Fibroblast of gingiva (primary cell): Measurements from ENCODE around the gene ESX1.
"Not testable (repeated sequence)": the region's sequence is repeated elsewhere in the genome, so short reads cannot be mapped to it uniquely, and the experiment has no call there.

Experiments
- DNase-seq: peaks from one replicate; pipeline ENCODE4 v3.0.0-alpha.2; 2011; ENCODE audit warnings: low read depth

ESX1 gene

DNA sequence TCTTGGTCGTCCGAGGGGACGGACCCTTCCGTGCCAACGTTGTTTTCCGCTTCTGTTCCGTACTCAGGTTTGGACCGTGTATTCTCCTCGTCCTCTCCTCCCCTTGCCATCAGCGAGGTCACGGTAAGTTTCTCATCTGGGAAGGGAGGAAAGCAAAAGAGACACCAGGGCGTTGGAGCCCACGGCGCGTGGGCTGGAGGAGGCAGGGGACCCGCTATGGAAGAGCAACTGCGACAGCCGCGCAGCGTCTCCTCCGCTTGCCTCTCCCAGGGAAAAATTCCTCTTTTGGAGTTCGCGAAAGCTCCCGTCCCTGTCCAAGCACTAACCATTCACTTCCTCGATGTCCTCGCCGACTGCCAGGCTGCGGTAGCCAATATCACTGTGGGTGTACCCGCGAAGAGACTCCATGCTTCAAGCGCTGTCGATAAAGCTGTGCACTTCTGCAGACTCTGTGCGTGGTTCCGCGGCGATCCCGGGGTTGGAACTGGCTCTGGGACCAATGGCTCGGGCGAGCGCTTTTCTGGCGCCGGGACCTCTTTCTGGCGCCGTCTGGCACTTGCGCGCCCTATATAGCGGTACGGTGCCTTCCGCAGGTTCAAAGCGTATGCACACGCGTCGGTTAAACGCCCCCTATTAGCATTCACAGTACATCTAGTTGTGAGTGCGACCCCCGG is at the start of gene ESX1:
Gene ESX1 (minus strand): TSS at position 492 of the 674 bp plus-strand sequence. CDS start 84 bp downstream, at position 408.
- DNase-seq: no peak

DNA sequence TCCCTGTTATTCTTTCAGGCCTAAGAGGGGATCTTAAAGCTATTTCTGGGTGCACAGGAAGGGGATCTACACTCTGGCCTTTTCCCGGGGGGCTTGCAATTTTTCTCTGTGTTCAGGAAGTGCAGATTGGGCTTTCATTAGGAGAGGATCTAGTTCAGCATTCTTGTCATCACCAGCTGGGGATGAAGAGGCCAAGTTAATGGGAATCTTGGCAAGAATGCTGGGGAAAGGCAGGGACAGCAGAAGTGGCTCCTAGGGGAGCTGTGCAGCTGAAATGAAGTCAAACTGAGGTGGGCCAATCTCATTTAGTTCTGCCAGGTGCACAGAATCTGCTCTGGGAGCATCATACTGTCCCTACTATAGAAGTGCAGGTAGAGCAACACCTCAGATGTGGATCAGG is 40.9 kb upstream of the ESX1 start:
- DNase-seq: no peak

DNA sequence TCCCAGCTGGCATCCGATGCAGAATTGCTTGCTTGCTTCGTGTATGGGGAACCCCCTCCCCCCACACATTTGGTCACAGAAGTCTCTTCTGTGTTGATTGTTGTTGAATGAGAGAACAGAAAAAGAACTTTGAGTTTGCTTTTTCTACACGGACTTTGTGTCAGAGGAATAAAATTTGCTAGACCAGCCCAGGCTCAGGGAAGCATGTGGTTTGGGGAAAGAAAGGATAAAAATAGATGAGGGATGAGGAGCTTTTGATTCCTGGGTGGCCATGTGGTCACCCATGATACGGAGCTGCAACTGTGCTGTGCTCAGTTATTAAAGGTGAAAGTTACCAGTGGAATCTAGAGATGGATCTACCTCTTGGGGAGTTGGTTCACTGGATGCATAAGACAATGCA is 34.2 kb upstream of the ESX1 start:
- no peak for DNase-seq

DNA sequence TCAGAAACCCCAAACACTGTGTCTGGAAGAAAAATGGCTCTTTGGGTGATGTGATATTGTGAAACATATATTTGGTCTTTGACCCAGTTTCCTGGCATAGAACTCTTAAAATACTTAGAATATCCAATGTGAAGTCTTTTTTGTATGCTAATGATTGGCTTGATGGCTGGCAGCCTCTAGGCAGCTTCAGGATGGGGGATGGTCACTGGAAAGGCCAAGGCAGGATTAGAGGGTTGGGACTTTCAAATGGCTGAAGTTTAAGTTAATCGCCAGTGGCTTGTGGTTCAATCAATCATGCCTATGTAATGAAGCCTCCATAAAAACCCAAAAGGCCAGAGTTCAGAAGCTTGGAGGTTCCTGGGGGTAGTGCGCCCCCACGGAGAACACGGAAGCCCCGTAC is 33.5 kb upstream of the ESX1 start:
- no peak for DNase-seq

DNA sequence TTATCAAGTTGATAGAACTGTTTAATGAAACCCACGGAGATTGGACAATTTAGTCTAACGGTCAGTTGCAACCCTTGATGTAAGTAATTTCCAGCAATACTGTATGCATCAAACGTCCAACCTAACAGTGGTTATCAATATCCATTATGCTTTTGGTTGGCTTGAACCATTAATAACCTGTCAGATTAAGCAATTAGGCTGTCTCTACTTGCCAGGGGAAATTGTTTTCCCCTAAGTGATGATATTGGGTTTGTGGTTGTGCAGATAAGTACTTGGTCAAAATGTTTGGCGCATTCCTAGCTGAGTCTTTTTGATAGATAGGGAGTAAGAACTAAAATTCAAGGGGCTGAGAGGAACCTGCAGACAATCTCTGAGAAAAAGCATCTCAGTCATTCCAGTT is 30.5 kb upstream of the ESX1 start:
- DNase-seq: no peak

DNA sequence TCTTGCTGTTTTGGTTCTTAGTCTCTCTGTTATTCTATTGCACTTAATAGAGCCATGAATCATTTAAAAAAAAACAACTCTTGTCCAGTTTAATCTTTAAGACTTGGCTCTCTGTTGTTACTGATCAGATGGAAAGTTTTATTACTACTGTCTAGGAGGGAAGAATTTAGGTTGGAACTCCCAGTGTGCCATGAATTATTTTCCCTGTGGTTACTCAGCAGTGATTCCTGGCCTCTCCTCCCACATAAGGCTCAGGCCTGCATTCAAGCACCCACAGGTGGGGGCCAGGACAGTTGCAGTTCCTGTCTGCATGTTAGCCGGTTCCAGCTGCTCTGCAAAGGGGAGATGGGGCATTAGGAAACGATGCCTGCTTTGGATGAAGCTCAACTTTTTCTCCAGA is 29.8 kb upstream of the ESX1 start:
- DNase-seq: no peak

DNA sequence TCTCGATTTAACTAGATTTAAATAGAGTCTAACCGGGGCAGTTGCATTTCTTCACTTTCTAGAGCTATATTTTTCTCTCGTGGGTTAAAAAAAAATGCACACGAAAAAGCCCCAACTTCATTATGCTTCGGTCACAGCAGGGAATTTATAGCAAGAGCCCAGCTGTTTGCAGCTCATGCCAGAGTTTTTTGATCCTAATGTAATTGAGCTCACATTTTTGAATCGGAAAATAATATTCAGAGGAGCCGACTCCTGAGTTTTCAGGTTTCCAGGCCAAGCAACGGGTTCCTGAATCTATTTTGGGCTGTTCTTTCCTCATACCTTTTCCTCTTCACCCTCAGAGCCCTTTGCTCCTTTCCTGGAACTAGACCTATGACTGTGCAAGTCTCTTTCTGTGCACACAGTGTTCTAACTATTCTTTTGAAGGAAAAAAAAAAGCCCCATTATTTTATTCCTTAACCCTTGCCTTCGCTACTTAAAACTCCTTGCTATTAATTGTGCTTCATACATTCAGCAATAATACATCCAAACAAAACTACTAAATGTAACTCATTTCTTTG is 27.5 kb upstream of the ESX1 start:
- DNase-seq: no peak

DNA sequence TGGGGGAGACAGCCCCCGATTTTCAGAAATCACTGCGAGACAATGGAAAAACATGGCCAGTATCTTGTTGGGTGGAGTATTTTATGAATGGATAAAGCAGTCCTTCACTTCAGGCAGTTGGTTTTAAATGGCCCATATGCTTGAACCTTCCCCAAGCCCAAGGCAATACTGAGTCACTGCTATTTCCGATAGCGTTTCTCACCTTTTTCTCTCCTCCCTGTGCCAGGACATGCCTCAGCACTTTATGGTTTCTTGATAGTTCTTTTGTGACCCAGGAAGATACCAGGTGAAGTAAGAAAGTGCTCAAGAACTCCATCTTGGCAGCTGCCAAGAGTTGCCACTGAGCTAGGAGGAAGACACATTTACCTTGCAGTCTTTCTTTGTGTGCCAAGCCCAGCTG is 26.8 kb upstream of the ESX1 start:
- DNase-seq: no peak

DNA sequence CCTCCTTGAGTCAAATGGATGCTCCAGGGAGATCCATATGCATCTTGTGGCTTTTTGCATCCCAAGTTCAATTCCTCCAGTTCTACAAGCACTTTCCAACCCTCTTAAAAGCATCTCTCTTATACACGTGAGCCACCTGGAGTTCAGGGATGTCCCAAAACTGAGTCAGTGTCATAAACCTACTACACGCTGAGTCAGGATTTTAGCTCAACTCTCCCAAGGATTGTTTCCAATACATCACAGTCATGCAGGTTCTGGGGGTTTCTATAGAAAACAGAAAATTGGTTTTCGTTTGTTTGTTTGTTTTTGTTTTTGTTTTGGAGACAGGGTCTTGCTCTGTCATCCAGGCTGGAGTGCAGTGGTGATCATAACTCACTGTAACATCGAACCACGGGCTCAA is 25.9 kb upstream of the ESX1 start:
- DNase-seq: no peak

DNA sequence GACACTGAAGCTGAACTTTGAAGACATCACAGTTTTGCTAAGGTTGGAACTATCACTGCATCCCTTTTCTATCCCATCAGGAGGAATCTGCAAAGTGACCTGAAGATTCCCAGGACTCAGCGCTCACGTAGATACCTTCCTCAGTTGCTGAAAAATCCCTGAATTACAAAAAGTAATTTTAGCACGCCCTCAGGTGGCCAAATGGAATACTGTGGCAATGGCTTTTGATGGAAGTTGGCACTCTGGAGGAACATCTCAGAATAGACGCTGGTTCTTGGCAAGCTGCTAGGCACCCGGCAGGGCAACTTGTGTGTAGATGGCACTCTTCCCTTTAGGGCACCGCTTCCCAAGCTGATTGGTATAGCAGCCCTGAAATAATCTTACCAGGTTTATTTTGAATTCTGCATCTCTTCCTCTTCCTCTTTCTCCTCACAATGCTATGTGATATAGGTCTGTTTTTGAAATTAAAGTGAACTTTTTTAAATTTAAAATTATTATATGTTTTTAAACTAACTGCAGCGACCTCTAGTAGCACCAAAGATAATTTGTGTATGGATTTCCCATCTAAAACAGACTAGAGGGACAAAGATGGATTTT is 16.3 kb upstream of the ESX1 start:
- DNase-seq: peak; percentile 6

DNA sequence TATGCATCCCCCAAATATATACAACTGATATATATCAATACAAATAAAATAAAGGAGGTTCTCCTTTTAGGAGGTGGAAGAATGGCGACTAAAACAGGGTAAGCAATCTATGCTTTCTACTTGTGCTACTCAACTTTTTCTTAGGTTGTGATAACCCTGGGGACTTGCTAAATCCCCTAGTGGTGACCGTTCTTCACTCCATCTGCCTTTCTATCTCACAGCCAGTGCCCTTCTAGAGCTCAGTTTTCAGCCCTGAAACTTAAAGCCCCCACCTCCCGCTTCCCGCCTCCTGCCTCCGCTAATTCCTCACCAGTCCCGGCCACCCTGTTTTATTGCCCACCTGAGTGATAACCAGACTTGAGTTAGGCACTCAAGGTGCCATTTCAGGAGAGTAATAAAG is 15.5 kb upstream of the ESX1 start:
- DNase-seq: no peak

DNA sequence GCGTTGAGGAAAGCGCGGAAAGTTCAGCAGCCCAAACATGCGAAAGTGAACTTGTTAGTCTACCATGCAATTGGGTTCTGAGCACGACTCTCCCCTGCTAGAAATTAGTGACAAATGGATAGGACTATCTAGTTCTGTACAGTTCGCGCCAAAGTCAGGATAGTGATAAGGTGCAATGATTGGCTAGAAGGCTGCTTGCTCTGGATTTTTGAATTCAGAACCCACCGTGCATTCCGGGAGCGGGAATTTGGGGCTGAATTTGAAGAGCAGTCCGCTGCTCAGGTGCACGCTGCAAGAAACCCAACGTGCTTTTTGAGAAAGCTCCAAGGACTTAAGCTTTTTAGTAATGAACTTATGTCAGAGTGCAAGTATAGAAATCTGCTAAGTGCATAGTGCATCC is 732 bp upstream of the ESX1 start:
- DNase-seq: no peak

DNA sequence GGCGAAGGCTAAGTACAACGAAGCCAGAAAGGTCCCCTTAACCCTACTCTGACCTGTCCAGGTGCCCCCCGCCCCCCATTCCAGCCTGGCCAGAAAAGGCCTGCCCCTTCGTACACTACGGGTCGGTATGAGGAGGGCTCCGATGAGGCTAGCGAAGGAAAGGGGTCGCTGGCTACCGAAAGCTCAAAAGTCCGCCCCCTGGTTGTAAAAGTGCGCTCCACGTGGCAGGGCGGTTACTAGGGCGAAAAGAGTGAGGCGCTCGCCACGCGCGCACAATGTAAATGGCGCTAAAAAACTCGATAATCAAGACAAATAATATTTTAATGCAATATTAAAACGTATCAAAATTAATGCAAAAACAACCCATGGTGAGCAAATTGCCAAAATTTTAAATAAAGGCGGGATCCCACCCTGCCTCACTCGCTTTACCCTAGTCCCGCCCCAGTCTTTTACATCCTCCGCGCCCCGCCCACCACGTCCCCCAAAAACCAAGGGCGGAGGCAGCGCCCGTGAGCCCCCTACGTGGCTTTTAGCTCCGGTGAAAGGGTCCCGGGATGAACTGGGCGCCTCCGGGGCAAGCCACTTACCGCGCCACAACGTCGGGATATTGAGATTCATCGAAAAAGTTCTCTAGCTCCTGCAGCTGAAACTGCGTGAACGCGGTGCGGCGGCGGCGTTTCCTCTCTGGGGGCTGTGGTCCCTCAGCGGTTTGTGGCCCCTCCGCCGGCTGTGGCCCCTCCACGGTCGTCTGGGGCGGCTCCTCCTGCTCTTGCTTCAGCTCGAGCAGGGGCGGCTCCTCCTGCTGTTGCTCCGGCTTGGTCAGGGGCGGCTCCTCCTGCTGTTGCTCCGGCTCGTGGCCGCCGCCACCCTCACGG is 929 bp downstream of the ESX1 start:
- DNase-seq: no peak

DNA sequence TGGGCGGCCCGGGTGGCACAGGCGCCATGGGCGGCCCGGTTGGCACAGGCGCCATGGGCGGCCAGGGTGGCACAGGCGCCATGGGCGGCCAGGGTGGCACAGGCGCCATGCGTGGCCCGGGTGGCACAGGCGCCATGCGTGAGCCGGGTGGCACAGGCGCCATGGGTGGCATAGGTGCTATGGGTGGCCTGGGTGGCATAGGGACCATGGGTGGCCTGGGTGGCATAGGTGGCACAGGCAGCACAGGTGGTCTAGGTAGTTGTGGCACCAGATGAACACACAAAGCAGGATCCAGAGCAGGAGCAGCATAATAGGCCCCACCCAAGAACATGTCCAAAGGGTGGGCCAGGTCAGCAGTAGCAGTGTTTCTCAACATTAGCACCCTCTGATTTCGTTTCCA is 4.3 kb downstream of the ESX1 start:
- DNase-seq: no peak

DNA sequence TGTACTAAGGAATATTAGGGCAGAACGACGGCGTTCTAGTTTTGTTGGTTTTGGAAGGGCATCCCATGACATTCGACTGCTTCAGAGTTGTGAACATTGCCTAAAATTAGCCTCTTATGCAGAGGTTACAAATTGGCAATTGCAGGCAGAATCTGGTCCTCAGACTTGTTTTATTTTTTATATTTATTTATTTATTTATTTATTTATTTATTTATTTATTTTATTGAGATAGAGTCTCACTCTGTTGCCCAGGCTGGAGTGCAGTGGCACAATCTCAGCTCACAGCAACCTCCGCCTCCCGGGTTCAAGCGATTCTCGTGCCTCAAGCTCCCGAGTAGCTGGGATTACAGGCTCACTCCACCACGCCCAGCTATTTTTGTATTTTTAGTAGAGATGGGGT is 24.7 kb downstream of the ESX1 start:
- not testable (repeated sequence) for DNase-seq

DNA sequence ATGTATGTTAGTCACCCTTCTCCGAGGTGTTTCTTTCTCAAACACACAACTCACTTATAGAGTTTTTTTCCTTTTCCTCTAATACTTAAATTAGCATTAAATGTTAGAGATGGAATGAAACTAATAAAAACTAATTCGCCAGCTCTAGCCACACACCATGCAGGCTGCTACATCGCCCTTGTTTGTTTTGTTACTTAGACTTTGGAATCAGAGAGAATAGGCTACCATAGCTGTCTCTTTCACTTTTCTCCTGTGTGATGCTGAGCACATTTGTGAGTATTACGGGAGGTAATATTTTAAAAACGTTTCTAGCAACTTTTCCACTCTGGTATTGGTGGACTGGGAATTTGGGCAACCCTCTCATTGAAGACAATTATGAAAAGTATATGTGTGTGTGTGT is 43.5 kb downstream of the ESX1 start:
- no peak for DNase-seq

DNA sequence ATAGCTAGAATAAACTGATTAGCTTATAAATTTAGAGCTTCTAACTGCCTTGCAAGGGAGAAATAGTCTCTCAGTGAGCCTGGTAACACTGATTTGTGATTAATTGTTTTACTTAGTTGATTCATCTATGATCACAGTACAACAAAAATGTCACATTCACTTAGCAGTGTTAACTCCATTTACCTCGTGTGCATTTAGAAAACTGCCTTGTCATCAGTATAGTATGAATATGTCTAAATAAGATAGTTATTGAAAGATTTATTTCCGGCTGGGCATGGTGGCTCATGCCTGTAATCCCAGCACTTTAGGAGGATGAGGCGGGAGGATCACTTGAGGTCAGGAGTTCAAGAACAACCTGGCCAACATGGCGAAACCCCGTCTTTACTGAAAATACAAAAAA is 49.2 kb downstream of the ESX1 start:
- no peak for DNase-seq
